SH-SY5Y (cell line): ENCODE results near the gene TOGARAM1.

Source experiments
- GATA2 ChIP-seq: IDR thresholded peaks from 2 replicates; pipeline ENCODE4 v1.6.1; 2011; ENCODE audit warnings: mild to moderate bottlenecking, low read depth, low read length
- GATA3 ChIP-seq: IDR thresholded peaks from 2 replicates; pipeline ENCODE4 v1.6.1; 2011; ENCODE audit warnings: low read depth, mild to moderate bottlenecking, low read length, moderate library complexity

DNA sequence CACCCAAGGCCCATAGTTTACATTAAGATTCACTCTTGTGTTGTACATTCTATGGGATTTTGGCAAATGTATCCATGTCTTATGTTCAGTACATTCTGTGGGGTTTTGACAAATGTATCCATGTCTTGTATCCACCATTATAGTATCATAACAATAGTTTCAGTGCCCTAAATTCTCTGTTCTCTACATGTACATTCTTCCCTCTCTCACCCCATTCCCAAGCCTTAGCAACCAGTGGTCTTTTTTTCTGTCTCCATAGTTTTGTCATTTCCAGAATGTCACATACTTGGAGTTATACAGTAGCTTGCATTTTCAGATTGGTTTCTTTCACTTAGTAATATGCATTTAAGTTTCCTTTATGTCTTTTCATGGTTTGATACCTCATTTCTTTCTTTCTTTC, 6.7 kb downstream of the TOGARAM1 start:
- TF ChIP-seq GATA3 (no peak), GATA2 (no peak)
